GM19043 (cell line): Measurements from ENCODE around the gene ZFYVE27.
A peak's percentile ranks its signal among the peaks of the same experiment; 100 is the strongest.

ENCODE experiments used
- ATAC-seq: cut with Tn5 transposase; IDR thresholded peaks from one replicate; pipeline ENCODE4 v1.9.1; 2021; ENCODE audit warnings: low read depth; ENCODE audit not compliant: unreplicated experiment

Gene ZFYVE27

GRCh38 chr10:97714401-97715258, 22.3 kb upstream of the ZFYVE27 start:
- peak; percentile 38 for ATAC-seq

- ATAC-seq = no peak
These were observed 21.6 kb upstream of the ZFYVE27 start for GRCh38 chr10:97715259-97715874.

GRCh38 chr10:97717627-97718026, 19.3 kb upstream of the ZFYVE27 start:
- ATAC-seq = no peak

- no peak for ATAC-seq
These were observed 18.8 kb upstream of the ZFYVE27 start for GRCh38 chr10:97718178-97718577.

GRCh38 chr10:97718659-97719142, 18.2 kb upstream of the ZFYVE27 start:
- no peak for ATAC-seq

GRCh38 chr10:97719602-97720001, 17.3 kb upstream of the ZFYVE27 start:
- no peak for ATAC-seq

GRCh38 chr10:97721871-97722780, 14.8 kb upstream of the ZFYVE27 start:
- no peak for ATAC-seq

- no peak for ATAC-seq
These were observed 13.9 kb upstream of the ZFYVE27 start for GRCh38 chr10:97723001-97723400.

GRCh38 chr10:97724341-97724941, 12.5 kb upstream of the ZFYVE27 start:
- no peak for ATAC-seq

- ATAC-seq = no peak
These were observed 10.2 kb upstream of the ZFYVE27 start for GRCh38 chr10:97726636-97727178.

GRCh38 chr10:97729014-97729413, 7.9 kb upstream of the ZFYVE27 start:
- no peak for ATAC-seq

GRCh38 chr10:97731346-97732051, 5.4 kb upstream of the ZFYVE27 start:
- ATAC-seq = no peak

GRCh38 chr10:97732052-97732359, 4.9 kb upstream of the ZFYVE27 start:
- no peak for ATAC-seq

GRCh38 chr10:97733256-97733655, 3.7 kb upstream of the ZFYVE27 start:
- ATAC-seq = no peak

- ATAC-seq = no peak
These were observed 2.9 kb upstream of the ZFYVE27 start for GRCh38 chr10:97734021-97734420.

- peak; percentile 20 for ATAC-seq
These were observed 476 bp upstream of the ZFYVE27 start for GRCh38 chr10:97736403-97736901.

GRCh38 chr10:97737770-97738265, 890 bp downstream of the ZFYVE27 start:
- no peak for ATAC-seq

GRCh38 chr10:97738616-97739015, 1.7 kb downstream of the ZFYVE27 start:
- no peak for ATAC-seq

- ATAC-seq = no peak
These were observed 3.7 kb downstream of the ZFYVE27 start for GRCh38 chr10:97740613-97741012.
